ENCODE results near the gene FAM114A1.

GRCh38 chr4:38861791-38862190, 5.8 kb upstream of the FAM114A1 start:
- no peak for TF ChIP-seq CTCF (IDR thresholded peaks at IDR 0.05)
- no peak for TF ChIP-seq POLR2AphosphoS5 (IDR thresholded peaks at IDR 0.05; ENCODE audit: low read depth, low read length)
- no peak for TF ChIP-seq REST (IDR thresholded peaks at IDR 0.05; ENCODE audit: insufficient read depth in 1 of 2, low read depth in 2 of 2, low read length in 1 of 2)
